Measurements from ENCODE around the gene SMU1. TPM values are rescaled to one million over a fixed set of nuclear protein-coding genes. Genes with fewer than 3 reads are reported as not detected.

The SMU1 gene
- total RNA-seq, 3 donors from 2014 or later, result 15.5 to 23.6 (median 17.1) TPM

DNA sequence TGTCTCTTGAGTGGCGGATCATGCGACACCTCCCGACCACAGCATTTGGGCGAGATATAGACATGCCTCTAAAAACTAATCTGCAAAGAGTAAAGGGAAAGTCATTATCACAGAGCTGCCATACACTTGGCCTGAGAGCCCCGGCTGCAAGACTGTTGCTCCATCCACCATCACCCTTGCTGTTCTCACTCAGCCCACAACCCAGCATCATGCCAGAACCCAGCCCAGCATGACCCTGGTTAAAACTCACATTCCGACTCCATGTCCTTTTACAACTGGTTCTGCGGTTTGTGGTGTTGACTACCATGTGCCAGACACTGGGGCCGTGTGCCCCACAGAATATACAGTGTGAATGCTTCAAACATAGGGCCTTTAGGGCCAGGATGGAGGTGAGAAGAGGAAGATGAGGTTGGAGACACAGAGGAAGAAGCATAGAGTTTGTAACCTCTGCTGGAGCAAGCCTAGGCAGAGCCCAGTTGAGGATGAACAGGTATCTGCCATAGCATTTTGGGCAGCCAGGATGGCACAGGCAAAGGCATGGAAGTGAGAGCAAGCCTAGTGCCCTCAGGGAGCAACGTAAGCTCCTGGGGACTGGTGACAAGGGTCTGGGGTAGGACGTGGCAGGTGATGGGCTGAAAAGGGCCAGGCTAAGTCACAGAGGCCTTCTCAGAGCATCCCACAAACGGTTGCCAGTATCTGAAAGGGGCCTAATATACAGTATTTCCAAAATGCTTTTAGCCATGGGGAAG is 37.5 kb upstream of the SMU1 start:
- intact Hi-C loops (cut with DNase I, micrococcal nuclease), result no loop called here
- ATAC-seq, result no peak
- Histone ChIP-seq H3K9me3 (no peaks in the 10 kb centered on the region), H3K4me1 (ENCODE audit: low read depth) (no peaks in the 10 kb centered on the region), H3K36me3 (ENCODE audit: low read depth) (no peaks in the 10 kb centered on the region), H3K4me3 (no peak overlapping the region)
- DNase-seq, result no peak
- TF ChIP-seq, protein P1, sequence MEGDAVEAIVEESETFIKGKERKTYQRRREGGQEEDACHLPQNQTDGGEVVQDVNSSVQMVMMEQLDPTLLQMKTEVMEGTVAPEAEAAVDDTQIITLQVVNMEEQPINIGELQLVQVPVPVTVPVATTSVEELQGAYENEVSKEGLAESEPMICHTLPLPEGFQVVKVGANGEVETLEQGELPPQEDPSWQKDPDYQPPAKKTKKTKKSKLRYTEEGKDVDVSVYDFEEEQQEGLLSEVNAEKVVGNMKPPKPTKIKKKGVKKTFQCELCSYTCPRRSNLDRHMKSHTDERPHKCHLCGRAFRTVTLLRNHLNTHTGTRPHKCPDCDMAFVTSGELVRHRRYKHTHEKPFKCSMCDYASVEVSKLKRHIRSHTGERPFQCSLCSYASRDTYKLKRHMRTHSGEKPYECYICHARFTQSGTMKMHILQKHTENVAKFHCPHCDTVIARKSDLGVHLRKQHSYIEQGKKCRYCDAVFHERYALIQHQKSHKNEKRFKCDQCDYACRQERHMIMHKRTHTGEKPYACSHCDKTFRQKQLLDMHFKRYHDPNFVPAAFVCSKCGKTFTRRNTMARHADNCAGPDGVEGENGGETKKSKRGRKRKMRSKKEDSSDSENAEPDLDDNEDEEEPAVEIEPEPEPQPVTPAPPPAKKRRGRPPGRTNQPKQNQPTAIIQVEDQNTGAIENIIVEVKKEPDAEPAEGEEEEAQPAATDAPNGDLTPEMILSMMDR (IDR thresholded peaks at IDR 0.05), result no peak

GRCh38 chr9:33112094-33112493 is 35.6 kb upstream of the SMU1 start:
- Histone ChIP-seq H3K4me3 (no peak overlapping the region), H3K36me3 (ENCODE audit: low read depth) (no peaks in the 10 kb centered on the region), H3K4me1 (ENCODE audit: low read depth) (no peaks in the 10 kb centered on the region), H3K9me3 (no peaks in the 10 kb centered on the region)
- intact Hi-C loops (cut with DNase I, micrococcal nuclease), result no loop called here
- no peak for ATAC-seq
- DNase-seq, result no peak
- TF ChIP-seq, protein P1 (IDR thresholded peaks at IDR 0.05), result no peak

- Histone ChIP-seq H3K9me3 (no peaks in the 10 kb centered on the region), H3K36me3 (ENCODE audit: low read depth) (no peaks in the 10 kb centered on the region), H3K4me1 (ENCODE audit: low read depth) (no peaks in the 10 kb centered on the region), H3K4me3 (no peak overlapping the region)
- TF ChIP-seq, protein P1 (IDR thresholded peaks at IDR 0.05), result no peak
- DNase-seq (no peak), ATAC-seq (no peak)
- intact Hi-C loops (cut with DNase I, micrococcal nuclease), result no loop called here
These were observed 35.2 kb upstream of the SMU1 start for GRCh38 chr9:33111631-33112030.

DNA sequence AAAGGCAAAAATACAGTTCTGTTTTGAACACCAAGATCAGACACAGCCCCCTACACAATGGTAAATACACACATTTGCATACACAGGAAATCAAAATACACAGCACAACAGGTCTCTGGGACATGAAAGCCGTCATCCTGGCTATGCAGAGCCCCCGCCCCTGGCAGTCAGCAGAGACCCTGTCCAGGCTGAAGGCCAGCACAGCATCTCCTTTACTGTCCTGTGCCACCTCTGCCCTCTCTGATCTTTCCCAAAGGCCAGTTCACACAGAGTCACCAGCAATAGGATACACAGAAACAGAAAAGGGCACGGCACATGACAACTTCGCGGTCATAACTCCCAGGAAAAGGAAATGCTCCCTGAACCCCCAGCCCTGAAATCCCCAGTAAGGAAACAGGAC is 34.2 kb upstream of the SMU1 start:
- Histone ChIP-seq H3K4me3 (no peak overlapping the region), H3K36me3 (ENCODE audit: low read depth) (no peaks in the 10 kb centered on the region), H3K9me3 (no peaks in the 10 kb centered on the region), H3K4me1 (ENCODE audit: low read depth) (no peaks in the 10 kb centered on the region)
- no peak for DNase-seq
- TF ChIP-seq, protein P1 (IDR thresholded peaks at IDR 0.05), result no peak
- intact Hi-C loops (cut with DNase I, micrococcal nuclease), result no loop called here
- no peak for ATAC-seq

DNA sequence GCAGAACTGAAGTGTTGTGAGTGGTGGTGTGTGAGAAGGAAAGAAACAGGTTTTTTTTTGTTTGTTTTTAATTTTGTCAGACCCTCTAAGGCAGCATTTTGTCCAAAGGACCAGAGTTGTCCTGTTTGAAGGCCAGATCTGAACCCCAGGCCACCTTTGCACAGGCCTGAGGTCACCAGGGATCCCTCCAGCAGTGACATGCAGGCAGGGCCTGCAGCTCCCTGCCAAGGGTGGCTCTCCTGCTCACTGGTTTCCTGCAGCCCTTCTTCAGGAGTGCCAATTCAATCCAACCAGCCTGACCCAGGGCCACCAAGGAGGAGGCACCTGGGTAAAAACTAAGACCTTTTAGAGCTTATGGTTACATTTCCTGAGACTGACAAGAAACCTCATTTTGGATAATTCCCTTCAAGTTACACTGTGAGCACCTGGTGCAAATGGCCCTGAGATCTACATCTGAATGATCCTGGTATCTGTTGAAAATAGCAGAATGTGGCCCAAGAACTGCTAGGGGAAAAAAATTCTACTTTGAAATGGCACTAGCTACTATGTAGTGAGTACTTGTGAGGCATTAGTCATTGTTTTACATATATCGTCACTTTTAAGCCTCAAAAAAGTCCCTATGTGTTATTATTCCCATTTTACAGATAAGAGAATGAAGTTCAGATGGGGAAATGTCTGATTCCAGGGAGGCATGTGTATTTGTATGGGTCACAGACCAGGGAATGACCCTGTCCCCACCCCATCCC is 33.5 kb upstream of the SMU1 start:
- intact Hi-C loops (cut with DNase I, micrococcal nuclease), result no loop called here

More for the DNA sequence above, 33.5 kb upstream of the SMU1 start:
- Histone ChIP-seq H3K4me3 (no peak overlapping the region), H3K4me1 (ENCODE audit: low read depth) (no peaks in the 10 kb centered on the region), H3K9me3 (no peaks in the 10 kb centered on the region), H3K36me3 (ENCODE audit: low read depth) (no peaks in the 10 kb centered on the region)
- TF ChIP-seq, protein P1 (IDR thresholded peaks at IDR 0.05), result no peak
- ATAC-seq, result no peak
- DNase-seq, result no peak
